ENCODE results near the gene AP1M1. TPM values are rescaled to one million over a fixed set of nuclear protein-coding genes. Genes with fewer than 3 reads are reported as not detected.
A peak's percentile ranks its signal among the peaks of the same experiment; 100 is the strongest.

AP1M1 gene
- total RNA-seq, 1 experiment from 2014 or later = 30.3 TPM

DNA sequence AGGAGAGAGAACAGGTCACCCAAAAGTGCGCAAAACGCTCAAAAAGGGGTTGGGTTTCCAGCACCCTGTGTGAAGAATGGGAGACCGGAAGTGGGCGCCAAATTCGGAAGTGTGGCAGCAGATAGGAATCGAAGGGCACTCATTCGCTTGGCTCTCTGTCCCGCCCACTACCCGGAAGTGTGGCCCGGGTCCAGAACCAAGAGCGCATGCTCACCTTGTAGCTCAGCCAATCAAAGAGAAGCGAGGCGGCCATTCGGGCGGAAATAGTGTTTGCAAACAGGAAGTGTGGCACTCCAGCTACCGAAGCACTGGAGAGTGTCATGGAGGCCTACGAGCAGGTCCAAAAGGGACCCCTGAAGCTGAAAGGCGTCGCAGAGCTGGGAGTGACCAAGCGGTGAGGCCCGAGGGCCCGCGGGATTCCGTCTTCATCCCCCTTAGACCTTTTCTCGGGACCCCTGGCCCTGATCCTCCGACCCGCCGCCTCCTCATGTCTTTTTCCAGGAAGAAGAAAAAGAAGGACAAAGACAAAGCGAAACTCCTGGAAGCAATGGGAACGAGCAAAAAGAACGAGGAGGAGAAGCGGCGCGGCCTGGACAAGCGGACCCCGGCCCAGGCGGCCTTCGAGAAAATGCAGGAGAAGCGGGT lies 12.5 kb upstream of the AP1M1 start, which contains the start of gene FAM32A:
TSS of gene FAM32A (plus strand) at position 288 of the 645 bp plus-strand sequence. CDS start at position 321, 33 bp downstream.
- peaks cover 4% of the 10 kb centered on the region; the same call in 1 of the 2 replicates for H3K79me2 ChIP-seq (ENCODE audit: insufficient read depth, low read length)
- DNase-seq = peak; percentile 99
- no peak within 1 kb of the TSS for H3K56ac ChIP-seq (ENCODE audit: insufficient read length, low read depth, low read length)
- no peaks in the 10 kb centered on the region for H3K79me1 ChIP-seq (ENCODE audit: insufficient read depth, low read depth, low read length, poor library complexity, severe bottlenecking)
- Mint-ChIP-seq H3K4me1 (peaks cover 4 to 6% of the 10 kb centered on the region in 2 experiments; a peak in 3 of 4 replicates), H3K27me3 (ENCODE audit: low read depth) (peaks cover 8% of the 10 kb centered on the region), H3K27ac (peak within 1 kb of the TSS; percentile 88 to 98 (median 97)), H3K9me3 (no peaks in the 10 kb centered on the region; a peak in 1 of 5 replicates), H3K4me3 (peak within 1 kb of the TSS; percentile 91 to 98), H3K36me3 (ENCODE audit: insufficient read depth in 1 of 3, low read depth in 3 of 3) (peaks cover 20 to 34% (median 33%) of the 10 kb centered on the region in 3 experiments)
- H3K9me3 ChIP-seq (ENCODE audit: control insufficient read depth, low read depth, low read length) = no peaks in the 10 kb centered on the region
- no peak within 1 kb of the TSS for H4K5ac ChIP-seq (ENCODE audit: insufficient read length, low read depth, low read length)
- H4K8ac ChIP-seq (replicated peaks; ENCODE audit: insufficient read length, low read depth, low read length) = peak within 1 kb of the TSS; percentile 35
- H3K9ac ChIP-seq (ENCODE audit: extremely low read depth, insufficient read length, low read length) = peak within 1 kb of the TSS; percentile 82
- H4K20me1 ChIP-seq (ENCODE audit: control insufficient read depth, insufficient read depth, insufficient read length) = no peaks in the 10 kb centered on the region
- TF ChIP-seq, protein P1, sequence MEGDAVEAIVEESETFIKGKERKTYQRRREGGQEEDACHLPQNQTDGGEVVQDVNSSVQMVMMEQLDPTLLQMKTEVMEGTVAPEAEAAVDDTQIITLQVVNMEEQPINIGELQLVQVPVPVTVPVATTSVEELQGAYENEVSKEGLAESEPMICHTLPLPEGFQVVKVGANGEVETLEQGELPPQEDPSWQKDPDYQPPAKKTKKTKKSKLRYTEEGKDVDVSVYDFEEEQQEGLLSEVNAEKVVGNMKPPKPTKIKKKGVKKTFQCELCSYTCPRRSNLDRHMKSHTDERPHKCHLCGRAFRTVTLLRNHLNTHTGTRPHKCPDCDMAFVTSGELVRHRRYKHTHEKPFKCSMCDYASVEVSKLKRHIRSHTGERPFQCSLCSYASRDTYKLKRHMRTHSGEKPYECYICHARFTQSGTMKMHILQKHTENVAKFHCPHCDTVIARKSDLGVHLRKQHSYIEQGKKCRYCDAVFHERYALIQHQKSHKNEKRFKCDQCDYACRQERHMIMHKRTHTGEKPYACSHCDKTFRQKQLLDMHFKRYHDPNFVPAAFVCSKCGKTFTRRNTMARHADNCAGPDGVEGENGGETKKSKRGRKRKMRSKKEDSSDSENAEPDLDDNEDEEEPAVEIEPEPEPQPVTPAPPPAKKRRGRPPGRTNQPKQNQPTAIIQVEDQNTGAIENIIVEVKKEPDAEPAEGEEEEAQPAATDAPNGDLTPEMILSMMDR (conservative IDR thresholded peaks at IDR 0.05) = 0 out of 3 replicates have a peak, but pooled peaks have one; percentile 15
- no peak within 1 kb of the TSS for H2AFZ ChIP-seq (ENCODE audit: low read length)
- no peak within 1 kb of the TSS for H2BK5ac ChIP-seq (ENCODE audit: insufficient read length, low read length)
- H3K23ac ChIP-seq (ENCODE audit: insufficient read length, low read depth, low read length) = no peak within 1 kb of the TSS
- no peaks in the 10 kb centered on the region for H3K27me3 ChIP-seq (ENCODE audit: insufficient read depth, low read length)
- no peak within 1 kb of the TSS for H2BK120ac ChIP-seq (ENCODE audit: low read depth, low read length, poor library complexity, severe bottlenecking)
- peak within 1 kb of the TSS; percentile 68 for H3K18ac ChIP-seq (ENCODE audit: insufficient read length, low read depth, low read length)
- H3K27ac ChIP-seq (ENCODE audit: insufficient read length, low read depth, low read length) = no peak within 1 kb of the TSS
- no CpG with 5 or more reads among the region's 39 CpGs for WGBS (ENCODE audit: extremely low coverage, insufficient read length, low lambda C conversion rate)
- no peak within 1 kb of the TSS for H2BK12ac ChIP-seq (ENCODE audit: insufficient read length, low read depth, low read length)
- no peak within 1 kb of the TSS for H2BK20ac ChIP-seq (ENCODE audit: low read depth, low read length, poor library complexity, severe bottlenecking)
- no peaks in the 10 kb centered on the region for H3K23me2 ChIP-seq (ENCODE audit: insufficient read length, low read depth, low read length, poor library complexity, severe bottlenecking)
- H2AK5ac ChIP-seq (ENCODE audit: insufficient read length, low read length) = no peak within 1 kb of the TSS
- no peak within 1 kb of the TSS for H2BK15ac ChIP-seq (ENCODE audit: low read depth, low read length)
- H4K91ac ChIP-seq (ENCODE audit: insufficient read length, low read depth, low read length) = no peak within 1 kb of the TSS
- peak within 1 kb of the TSS; percentile 92 for H3K14ac ChIP-seq (ENCODE audit: insufficient read depth, low read length)
- H3T11ph ChIP-seq (ENCODE audit: low read length) = no peak within 1 kb of the TSS
- no peak within 1 kb of the TSS for H3K4ac ChIP-seq (ENCODE audit: low read depth, low read length)
- H3K4me1 ChIP-seq (ENCODE audit: insufficient read depth, low read length) = no peaks in the 10 kb centered on the region
- H3K4me2 ChIP-seq (ENCODE audit: insufficient read depth, insufficient read length, low read length) = peak within 1 kb of the TSS; percentile 48

All from H9 (cell line).